GM21576 (cell line): ENCODE data around the gene CDT1.
"Not testable (repeated sequence)": the region's sequence is repeated elsewhere in the genome, so short reads cannot be mapped to it uniquely, and the experiment has no call there.

Experiments
- ATAC-seq: cut with Tn5 transposase; IDR thresholded peaks from one replicate; pipeline ENCODE4 v1.9.1; 2021; ENCODE audit warnings: mild to moderate bottlenecking, moderate library complexity; ENCODE audit not compliant: unreplicated experiment

The CDT1 gene

DNA sequence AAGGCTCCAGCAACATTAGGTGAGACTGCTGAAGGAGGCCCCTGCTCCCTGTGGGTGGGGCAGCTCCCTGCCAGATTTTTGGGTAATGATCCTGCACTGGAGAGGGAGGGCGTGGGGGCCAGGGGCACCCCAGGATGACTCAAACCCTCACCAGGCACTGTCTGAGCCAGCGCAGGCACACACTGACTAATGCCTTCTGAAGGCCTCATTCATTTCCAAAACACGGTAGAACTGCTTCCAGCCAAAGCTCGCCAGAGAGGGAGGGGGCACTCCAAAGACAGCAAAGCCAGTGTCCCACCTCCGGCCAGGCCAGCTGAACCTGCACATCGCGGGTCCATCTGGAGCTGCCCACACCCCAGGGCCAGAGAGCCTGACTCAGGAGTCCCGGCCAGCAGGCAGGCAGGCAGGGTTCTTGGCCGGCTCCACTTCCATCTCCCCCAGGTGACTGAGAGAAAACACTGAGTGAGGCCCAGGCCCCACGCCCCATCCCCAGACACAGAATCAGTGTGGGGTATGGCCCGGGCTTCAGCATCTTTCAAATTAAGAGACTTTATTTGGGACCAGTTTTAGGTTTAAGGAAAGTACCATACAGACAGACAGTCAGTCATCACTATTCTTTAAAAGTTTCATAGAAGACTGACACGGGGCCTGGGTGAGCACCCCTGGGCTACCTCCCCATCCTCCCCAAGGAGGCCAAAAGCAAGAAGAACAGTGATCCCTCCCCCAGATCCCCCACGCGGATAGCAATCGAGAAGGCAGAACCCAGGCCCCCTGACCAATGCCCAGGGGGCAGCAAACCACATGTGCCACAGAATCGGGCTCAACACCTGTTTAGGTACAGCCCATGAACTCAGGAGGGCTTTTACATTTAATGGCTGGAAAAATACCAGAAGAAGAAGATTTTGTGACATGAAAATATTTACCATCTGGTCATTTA is 20.9 kb upstream of the CDT1 start:
- no peak for ATAC-seq

DNA sequence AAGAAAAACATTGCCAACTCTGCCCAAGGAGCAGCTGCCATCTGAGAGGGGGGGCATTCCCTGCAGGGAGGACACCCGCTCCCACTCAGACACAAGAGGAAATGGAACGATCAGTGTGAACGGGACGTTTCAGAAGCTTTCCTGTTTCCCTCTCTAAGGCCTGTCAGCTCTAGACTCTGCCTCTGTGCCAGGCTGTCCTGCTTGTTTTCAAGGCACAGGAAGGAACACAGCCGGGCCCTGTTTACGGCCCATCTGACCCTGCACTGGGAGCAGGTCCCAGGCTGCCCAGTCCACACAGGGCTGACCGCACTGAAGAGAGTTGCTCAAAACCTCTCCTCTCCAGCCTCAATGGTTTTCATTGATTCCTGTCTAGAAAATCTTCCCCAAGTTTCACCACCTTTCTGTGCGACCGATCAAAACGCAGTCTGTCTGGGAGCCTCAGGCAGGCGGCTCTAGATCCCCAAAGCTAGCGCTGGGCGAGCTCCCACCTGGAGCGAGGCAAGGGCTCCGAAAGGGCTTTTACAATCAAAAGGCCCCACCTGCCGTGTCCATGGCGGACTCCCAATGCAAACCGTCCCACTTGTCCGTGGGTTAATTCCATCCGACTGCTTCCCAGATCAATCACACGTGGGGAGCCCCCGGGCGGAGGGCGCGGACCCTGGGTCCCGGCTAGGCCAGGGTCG is 20.1 kb upstream of the CDT1 start:
- ATAC-seq = no peak

- ATAC-seq = no peak
Measured at GRCh38 chr16:88784074-88784855, 19.3 kb upstream of the CDT1 start.

GRCh38 chr16:88784856-88785105 is 18.8 kb upstream of the CDT1 start:
- ATAC-seq = no peak

GRCh38 chr16:88785106-88785924 is 18.3 kb upstream of the CDT1 start, which contains the start of gene PIEZO1:
Gene PIEZO1 (minus strand): TSS chr16:88785220. CDS start chr16:88784964, 256 bp downstream.
- ATAC-seq = peak; percentile 34

DNA sequence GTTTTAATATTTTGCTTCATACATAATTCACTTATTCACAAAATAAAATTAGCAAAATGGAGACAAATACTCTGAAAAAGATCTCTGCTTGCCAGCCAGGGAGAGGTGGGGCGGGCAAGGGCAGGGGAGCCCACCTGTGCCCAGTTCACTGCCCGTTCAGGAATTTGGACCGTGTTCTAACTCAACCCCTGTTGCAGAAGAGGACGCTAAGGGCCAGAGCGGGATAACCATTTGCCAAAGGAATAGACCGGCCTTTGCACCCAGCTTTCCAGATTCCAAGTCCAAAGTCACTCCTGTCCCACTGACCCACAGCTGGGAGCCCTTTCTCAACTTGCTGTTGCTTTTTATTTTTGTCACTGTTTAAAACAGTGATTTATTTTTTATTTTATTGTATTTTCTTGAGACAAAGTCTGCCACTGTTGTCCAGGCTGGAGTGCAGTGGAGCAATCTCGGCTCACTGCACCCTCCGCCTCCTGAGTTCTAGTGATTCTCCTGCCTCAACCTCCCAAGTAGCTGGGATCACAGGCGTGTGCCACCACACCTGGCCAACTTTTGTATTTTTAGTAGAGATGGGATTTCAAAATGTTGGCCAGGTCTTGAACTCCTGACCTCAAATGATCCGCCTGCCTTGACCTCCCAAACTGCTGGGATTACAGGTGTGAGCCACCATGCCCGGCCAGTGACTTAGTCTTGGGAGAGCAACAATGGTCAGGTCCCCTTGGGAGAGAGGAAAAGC is 15.8 kb upstream of the CDT1 start:
- no peak for ATAC-seq

DNA sequence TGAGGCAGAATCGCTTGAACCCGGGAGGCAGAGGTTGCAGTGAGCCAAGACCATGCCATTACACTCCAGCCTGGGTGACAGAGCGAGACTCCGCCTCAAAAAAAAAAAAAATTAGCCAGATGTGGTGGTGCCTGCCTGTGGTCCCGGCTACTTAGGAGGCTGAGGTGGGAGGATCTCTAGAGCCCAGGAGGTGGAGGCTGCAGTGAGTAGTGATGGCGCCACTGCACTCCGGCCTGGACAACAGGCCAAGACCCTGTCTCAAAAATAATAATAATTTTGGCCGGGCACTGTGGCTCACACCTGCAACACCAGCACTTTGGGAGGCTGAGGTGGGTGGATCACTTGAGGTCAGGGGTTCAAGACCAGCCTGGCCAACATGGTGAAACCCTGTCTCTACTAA is 14.8 kb upstream of the CDT1 start:
- not testable (repeated sequence) for ATAC-seq

- no peak for ATAC-seq
Measured at GRCh38 chr16:88789594-88789993, 14.0 kb upstream of the CDT1 start.

GRCh38 chr16:88790312-88791211 is 13.0 kb upstream of the CDT1 start:
- no peak for ATAC-seq

DNA sequence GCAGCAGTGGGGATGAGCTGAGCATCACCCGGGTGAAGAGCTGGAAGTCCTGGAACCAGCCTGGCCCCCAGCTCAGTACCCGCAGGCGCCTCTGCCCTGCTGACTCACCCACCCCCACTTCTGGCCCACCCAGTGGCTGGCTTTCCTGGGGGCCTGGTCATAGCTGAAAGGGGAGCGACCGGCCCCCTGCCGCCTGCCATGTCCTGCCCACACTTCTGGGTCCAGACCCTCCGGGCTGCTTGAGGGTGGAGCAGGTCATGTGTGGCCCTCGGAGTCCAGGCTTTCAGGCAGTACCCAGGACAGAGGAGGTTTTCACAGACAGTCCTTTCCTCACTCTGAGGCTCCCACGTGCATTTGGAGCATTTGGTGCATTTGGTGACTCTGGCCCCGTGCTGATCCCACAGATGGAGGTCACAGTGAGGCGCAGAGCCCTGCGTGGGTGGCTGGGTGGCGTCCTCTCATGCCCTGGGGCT is 11.5 kb upstream of the CDT1 start:
- ATAC-seq = no peak

GRCh38 chr16:88792668-88793250 is 10.8 kb upstream of the CDT1 start:
- no peak for ATAC-seq

- no peak for ATAC-seq
Measured at GRCh38 chr16:88793251-88793954, 10.2 kb upstream of the CDT1 start.

- no peak for ATAC-seq
Measured at GRCh38 chr16:88796278-88796677, 7.3 kb upstream of the CDT1 start.

DNA sequence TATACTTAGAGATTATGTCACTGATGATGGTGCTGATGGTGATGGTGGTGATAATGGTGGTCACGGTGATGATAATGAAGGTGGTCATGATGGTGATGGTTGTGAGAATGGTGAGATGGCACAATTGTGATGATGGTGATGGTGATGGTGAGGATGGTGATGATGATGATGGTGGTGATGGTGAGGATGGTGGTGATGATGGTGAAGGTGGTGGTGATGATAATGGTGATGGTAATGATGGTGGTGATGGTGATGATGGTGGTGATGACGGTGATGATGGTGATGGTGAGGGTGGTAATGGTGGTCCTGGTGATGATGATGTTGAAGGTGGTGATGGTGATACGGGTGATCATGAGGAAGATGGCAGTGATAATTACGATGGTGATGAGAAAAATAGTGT is 5.5 kb upstream of the CDT1 start:
- ATAC-seq = no peak

- ATAC-seq = no peak
Measured at GRCh38 chr16:88798772-88799455, 4.7 kb upstream of the CDT1 start.

DNA sequence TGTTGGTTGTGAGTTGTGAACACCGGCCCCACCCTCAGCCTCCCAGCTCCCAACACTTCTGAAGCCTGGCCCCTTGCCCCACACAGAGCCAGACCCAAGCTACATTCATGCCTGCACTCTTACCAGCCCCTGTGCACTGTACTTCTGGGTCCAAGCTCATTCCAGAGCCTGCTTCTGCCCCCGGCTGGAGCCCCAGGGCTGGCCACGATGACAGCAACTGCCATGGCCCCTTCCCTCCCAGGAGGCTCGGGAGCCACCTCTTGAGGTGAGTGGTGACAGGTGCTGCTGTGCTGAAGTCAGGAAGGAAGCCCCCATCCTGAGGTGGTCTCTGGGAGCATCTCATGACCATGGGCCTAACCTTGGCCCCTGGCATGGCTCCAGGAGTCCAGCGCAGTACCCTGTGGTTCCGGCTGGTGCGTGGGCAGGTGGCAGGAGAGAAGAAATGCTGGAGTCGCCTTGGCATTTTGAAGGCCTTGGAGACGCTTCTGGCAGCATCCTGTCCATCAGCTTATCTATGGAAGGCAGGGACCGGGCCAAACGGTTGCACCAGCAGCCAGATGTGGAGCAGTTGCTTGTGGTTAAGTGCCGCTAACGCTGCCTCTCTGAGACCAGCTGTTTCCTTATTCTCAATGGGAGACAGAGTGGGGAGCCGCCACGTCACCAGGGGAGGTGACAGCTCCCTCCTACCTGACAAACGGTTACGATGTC is 3.9 kb upstream of the CDT1 start:
- ATAC-seq = no peak

GRCh38 chr16:88800277-88800592 is 3.4 kb upstream of the CDT1 start:
- ATAC-seq = no peak
